ENCODE data around the gene NYAP2.
A peak's percentile ranks its signal among the peaks of the same experiment; 100 is the strongest.

Gene NYAP2

DNA sequence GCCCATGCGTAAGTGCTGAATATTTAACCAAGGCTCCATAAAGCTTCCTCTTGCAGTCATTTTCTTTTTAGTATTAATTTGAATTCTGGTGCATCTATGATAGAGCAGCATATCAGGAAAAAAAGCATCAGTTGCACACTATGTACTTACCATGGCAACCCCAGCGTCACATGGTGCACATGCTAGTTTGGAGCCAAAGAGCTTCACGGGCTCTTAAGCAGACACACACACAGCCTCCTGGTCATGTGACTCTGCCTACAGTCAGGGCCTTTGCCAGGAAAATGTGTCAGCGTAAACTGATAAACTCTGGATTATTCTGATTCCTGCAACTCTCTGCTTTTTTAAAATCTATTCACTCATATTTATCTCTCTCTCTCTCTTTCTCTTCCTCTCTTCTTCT is 30.2 kb downstream of the NYAP2 start:
- DNase-seq: peak; percentile 77

DNA sequence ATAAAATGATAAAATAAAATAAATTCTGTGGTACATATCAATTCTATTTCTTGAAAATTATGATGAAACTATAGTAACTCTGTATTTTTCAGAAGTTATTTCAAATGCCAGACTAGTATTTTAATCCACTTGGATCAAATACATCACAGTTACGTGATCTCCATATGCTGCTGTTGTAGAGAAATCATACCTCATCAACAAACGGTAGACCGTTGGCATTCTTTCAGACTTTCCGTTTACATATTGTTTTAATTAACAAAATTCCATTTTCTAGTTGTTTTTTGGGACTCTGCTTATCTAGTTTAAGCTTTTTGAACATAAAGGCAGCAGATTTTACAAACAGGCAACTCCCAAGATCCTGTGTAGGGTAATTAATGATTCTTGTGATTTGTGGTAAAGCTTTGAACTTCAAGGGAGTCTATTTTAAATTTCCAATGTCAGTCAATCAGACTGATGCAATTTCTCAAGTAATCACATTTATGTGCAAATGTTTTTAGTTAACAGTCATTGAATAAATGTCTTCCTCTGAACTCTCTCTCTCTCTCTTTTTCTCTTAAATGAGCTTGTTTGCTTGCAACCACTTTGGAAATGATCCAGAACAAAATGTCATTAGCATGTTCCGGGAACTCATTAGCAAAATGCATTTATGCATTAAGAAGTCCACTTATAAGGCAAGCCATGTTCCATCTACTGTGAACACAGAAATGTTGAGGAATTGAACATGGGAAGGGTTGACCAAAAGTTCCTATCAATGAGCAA is 31.8 kb downstream of the NYAP2 start:
- no peak for DNase-seq

DNA sequence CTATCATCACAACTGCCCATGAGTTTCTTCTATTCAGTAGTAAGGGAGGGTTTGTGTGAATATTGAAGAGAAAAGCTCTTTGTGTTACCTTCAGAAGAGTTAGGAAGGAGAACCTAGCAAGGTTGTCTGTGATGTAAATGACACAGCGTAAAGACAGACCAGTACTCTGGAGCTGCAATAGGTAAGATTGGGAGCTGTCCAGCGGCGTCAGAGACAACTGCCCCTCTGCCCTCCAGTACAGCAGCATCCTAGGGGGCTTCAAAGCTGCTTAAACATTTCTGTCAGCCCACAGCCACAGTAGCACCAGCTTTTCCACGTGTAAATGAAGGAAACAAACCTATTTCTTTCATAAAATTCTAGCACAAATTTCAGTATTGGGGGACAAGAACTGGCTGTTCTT is 34.5 kb downstream of the NYAP2 start:
- DNase-seq: no peak

DNA sequence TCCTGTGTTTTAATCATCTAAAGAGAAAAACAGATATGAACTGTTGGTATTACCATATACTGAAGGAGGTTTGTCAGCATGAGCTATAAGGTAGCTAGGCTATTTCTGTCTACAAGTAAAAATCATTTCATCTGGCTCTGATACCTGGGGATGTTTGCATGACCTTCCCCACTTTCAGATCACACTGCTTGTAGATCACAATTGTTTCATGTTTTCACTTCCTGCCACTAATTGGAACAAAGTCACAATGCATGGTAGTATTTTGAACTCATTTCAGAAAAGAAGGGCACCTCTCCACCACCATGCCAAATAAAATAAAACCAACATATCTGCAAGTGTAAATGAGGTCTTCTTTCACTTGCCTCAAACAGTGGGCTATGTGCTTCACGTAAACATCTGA is 37.8 kb downstream of the NYAP2 start:
- DNase-seq: no peak

DNA sequence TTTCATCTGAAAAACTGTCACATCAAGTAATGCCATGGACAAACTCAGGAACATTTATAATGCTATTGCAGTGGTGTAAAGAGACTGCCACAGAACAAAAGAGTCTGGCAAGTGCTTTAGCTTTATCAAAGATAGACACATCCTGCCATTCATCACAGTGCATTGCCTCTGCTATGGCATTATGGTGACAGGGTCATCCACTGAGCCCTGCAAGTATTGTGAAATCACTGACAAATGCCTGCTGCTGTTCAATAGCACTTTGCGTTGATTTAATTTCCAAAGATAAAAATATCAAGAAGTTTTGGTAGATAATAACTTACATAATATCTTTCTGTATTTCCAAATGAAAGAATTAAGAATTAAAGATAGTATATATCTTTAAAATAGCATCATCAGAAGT is 38.7 kb downstream of the NYAP2 start:
- no peak for DNase-seq

GRCh38 chr2:225452677-225453076 is 53.2 kb downstream of the NYAP2 start:
- no peak for DNase-seq

- no peak for DNase-seq
Measured at GRCh38 chr2:225454412-225454811, 54.9 kb downstream of the NYAP2 start.

DNA sequence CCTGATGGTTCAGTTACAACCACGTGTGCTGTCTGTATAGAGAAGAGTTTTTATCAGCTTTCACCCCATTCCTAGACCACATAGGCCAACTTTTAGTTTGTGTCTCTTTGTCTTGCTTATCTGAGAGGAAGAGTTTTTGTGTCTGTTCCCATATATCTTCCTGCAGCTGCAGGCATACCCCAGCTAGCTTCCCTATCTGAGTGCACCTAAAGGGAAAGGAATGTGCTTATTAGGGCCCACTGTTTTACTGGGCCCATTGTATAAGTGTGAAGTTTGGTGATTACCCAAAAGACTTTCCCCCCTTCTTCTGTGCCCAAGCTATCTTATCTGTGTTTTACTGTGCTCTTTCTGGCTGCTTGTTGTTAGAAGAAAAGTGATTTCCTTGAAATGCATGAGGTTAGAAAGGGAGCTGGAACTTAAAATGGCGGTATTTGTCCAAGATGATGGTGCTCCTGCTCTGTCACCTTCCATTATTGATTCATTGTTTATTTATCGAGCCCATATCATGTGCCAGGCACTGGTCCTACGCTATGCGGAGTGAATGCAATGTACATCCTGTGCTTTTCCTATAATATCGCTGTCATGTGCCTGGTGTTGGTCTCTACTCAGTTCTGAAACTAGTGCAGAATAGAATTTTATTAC is 57.2 kb downstream of the NYAP2 start:
- no peak for DNase-seq

DNA sequence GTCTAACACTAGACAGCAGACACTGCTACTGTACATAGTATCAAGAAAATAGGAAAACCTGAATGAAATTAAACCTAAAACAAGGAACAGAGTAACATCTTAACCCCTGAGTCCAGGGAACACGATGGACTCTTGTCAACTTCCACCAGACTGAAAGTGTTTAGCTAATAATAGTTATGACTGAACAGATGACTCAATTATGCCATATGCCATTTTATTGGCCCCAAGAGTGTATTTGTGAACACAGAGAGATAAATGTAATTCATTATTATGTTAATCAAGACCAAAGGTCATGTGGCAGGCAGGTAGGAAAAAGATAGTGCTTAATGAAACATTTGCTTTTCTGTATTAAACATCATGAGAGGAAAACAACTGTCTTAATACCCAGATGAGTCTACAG is 58.0 kb downstream of the NYAP2 start:
- DNase-seq: no peak

- no peak for DNase-seq
Measured at GRCh38 chr2:225458431-225459117, 59.1 kb downstream of the NYAP2 start.

- DNase-seq: no peak
Measured at GRCh38 chr2:225462417-225462816, 62.9 kb downstream of the NYAP2 start.

- DNase-seq: no peak
Measured at GRCh38 chr2:225462945-225463344, 63.4 kb downstream of the NYAP2 start.

- DNase-seq: no peak
Measured at GRCh38 chr2:225463449-225463848, 63.9 kb downstream of the NYAP2 start.

GRCh38 chr2:225464346-225465025 is 65.0 kb downstream of the NYAP2 start:
- peak; percentile 76 for DNase-seq

GRCh38 chr2:225465827-225466226 is 66.3 kb downstream of the NYAP2 start:
- no peak for DNase-seq

DNA sequence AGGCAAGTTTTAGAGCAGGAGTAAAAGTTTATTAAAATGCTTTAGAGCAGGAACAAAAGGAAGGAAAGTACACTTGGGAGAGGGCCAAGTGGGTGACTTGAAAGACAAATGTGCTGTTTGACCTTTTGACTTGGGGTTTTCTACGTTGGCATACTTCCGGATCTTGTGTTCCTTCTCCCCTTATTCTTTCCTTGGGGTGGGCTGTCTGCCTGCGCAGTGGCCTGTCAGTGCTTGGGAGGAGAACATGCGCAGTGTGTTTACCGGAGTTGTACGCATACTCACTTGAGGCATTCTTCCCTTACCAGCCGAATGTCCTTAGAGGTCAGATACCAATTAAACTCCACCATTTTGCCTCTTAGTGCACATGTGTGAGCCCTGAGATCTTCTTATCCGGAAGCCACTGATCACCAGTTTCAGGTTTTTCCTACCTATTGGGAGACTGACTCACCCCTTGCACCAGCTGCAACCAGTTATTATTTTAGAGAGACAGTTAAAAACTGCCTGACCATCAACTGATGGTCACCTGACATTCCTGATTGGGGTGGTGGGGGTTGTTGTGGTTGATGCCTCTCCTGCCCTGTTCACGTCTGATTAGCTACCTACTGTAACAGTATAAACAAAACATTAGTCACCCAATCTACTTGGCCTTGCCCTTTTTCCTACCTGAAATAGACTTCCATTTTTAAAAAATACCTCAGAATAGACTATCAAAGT is 67.5 kb downstream of the NYAP2 start:
- DNase-seq: no peak

GRCh38 chr2:225468131-225468530 is 68.6 kb downstream of the NYAP2 start:
- no peak for DNase-seq

- DNase-seq: no peak
Measured at GRCh38 chr2:225471039-225471438, 71.5 kb downstream of the NYAP2 start.

- no peak for DNase-seq
Measured at GRCh38 chr2:225471482-225471881, 72.0 kb downstream of the NYAP2 start.

GRCh38 chr2:225472161-225472560 is 72.7 kb downstream of the NYAP2 start:
- DNase-seq: no peak

DNA sequence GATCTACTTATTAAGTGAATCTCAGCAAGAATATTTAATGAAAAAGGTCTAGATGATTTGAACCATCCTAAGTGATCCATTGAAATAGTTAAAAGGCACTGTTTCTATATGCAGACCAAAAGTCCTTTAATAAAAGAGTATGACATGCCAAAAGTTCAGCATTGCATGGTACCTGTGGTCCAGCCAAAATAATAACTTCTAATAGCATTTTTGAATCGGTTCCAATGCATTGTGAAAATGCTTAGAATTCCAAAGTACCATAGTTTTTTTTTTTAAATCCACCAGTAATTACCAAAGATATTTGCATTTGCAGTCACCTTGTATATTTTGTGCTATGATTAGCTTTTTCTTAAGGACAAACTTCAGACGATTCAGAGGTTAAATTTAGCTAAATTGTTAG is 79.9 kb downstream of the NYAP2 start:
- DNase-seq: no peak

- no peak for DNase-seq
Measured at GRCh38 chr2:225484751-225485150, 85.2 kb downstream of the NYAP2 start.

DNA sequence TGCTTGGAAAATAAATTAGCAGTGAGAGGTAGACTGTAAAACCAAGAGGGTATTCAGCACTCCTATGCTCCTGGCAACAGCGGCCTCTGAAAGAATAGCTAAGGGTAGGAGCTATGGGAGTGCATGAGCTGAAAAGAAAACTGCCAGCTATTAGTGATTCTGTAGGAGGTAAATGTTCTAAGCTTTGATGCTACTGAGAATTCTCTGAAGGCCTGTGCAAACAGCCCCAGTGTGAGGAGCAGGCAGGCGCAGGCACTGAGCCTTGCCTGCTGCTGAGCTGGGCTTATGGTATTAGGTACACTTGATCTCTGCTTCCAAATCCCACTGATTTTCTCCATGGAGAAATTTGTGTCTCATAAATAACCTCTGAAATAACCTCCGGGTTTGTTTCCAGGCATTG is 86.7 kb downstream of the NYAP2 start:
- DNase-seq: no peak

Data from NCI-H2029 treated with DMSO at 0.1 percent for 48 hours (cell line).